Neural cell (in vitro differentiated cells): ENCODE data around the gene TMEM140.

Source experiments
- CTCF ChIP-seq: fragments of 450-650 bp; IDR thresholded peaks from 2 replicates; pipeline ENCODE4 v1.5.1; 2014; ENCODE audit warnings: antibody characterized with exemption, mild to moderate bottlenecking, moderate library complexity; ENCODE audit not compliant: poor library complexity, severe bottlenecking
- EP300 ChIP-seq: fragments of 450-650 bp; conservative IDR thresholded peaks from 2 replicates; pipeline ENCODE4 v1.6.1; 2014; ENCODE audit warnings: antibody characterized with exemption, mild to moderate bottlenecking, moderate library complexity; ENCODE audit not compliant: poor library complexity, severe bottlenecking
- EZH2 ChIP-seq: fragments of 200-600, 300-800 bp; shearing (Covaris generic), sonication (generic); IDR thresholded peaks from 2 replicates; pipeline ENCODE4 v1.6.1; 2014; ENCODE audit warnings: antibody characterized with exemption, low read length, borderline replicate concordance, mild to moderate bottlenecking; ENCODE audit not compliant: insufficient read depth, poor library complexity, severe bottlenecking
- POLR2AphosphoS5 ChIP-seq: IDR thresholded peaks from 2 replicates; pipeline ENCODE4 v1.6.1; 2012
- RAD21 ChIP-seq: fragments of 450-650 bp; conservative IDR thresholded peaks from 2 replicates; pipeline ENCODE4 v1.6.1; 2014; ENCODE audit warnings: antibody characterized with exemption, mild to moderate bottlenecking, moderate library complexity
- SMC3 ChIP-seq: fragments of 450-650 bp; conservative IDR thresholded peaks from 2 replicates; pipeline ENCODE4 v1.6.1; 2014; ENCODE audit warnings: antibody characterized with exemption, mild to moderate bottlenecking, moderate library complexity; ENCODE audit not compliant: poor library complexity
- TAF1 ChIP-seq: IDR thresholded peaks from 2 replicates; pipeline ENCODE4 v1.6.1; 2012; ENCODE audit warnings: low read depth

GRCh38 chr7:135199439-135199838, 51.6 kb downstream of the TMEM140 start:
- TF ChIP-seq CTCF (no peak), EP300 (no peak), RAD21 (no peak), EZH2 (no peak), POLR2AphosphoS5 (no peak), SMC3 (no peak), TAF1 (no peak)
